ENCODE measurements around the gene ACTRT1.

The ACTRT1 gene

GRCh38 chrX:128052303-128052702 lies at the start of gene ACTRT1:
Gene ACTRT1 (minus strand): TSS chrX:128052403. CDS start chrX:128052206, 197 bp downstream.
- DNase-seq (ENCODE audit: low read depth): no peak

DNA sequence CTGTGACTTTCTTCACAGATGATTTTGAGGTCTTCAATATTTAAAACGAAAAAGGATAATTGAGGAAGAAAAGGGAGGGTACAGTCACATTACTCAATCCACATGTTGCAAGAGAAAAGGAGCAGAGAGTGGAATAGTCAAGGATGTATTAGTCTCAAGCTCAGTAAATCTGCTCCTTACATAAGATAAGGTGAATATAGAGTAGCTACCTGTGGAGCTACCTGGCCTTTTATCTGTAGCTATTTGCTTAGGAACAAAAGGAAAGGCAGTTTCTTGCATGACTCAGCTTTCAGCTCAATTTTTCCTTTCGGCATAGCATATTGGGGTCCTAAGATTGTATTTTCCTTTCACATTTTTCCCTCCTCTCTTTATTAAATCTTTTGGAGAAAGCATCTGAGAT lies 26.3 kb upstream of the ACTRT1 start:
- DNase-seq (ENCODE audit: low read depth): no peak

GRCh38 chrX:128057421-128057820 lies 5.2 kb upstream of the ACTRT1 start:
- DNase-seq (ENCODE audit: low read depth): no peak

DNA sequence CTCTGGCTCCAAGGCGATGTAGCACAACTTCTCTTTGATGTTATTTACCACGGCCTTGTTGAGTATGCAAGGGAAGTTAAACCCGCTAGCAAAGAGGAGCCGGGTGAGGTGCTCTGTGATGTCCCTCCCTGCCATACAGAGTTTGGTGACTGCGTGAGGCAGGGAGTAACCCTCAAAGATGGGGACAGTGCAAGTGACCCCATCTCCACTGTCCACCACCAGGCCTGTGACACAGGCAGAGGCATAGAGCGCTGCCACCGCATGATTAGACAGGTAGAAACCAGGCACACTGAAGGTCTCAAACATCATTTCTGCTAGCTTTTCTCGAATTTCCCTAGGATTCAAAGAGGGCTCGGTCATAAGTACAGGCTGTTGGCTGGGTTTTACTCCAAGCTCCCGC lies 677 bp downstream of the ACTRT1 start:
- no peak for DNase-seq (ENCODE audit: low read depth)

GRCh38 chrX:128035318-128035717 lies 16.9 kb downstream of the ACTRT1 start:
- no peak for DNase-seq (ENCODE audit: low read depth)

DNA sequence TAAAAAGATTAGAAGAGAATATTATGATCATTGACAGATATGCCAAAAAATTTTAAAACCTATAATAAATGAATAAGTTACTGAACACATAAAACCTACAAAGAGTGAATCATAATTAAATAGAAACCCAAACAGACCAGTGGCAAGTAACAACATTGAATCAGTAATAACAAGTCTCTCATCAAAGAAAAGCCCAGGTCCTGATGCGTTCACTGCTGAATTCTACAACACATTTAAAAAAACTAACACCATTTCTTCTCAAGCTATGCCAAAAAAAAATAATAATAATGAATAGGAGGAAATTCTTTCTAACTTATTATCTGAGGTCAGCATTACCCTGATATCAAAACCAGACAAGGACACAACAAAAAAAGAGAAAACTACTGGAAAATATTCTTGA lies 30.6 kb downstream of the ACTRT1 start:
- DNase-seq (ENCODE audit: low read depth): no peak

DNA sequence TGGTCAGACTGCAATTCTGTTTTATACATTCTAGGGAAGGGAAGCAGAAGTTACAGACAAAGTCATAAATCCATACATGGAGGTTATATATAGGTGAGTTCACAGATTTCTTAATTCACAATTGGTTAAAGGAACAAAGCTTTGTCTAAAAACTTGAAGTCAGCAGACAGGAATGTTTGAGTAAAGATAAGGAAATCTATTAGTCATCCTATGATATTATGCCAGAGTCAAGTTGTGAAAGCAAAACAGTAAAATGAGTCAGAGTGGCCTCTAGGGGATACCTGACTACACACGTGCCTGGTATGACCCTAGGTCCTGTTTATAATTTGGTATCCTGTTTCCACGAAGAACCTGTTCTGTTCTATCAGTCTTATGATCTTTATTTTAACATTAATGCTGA lies 31.5 kb downstream of the ACTRT1 start:
- no peak for DNase-seq (ENCODE audit: low read depth)

GRCh38 chrX:128019218-128019617 lies 33.0 kb downstream of the ACTRT1 start:
- DNase-seq (ENCODE audit: low read depth): no peak

- no peak for DNase-seq (ENCODE audit: low read depth)
These were observed 40.2 kb downstream of the ACTRT1 start for GRCh38 chrX:128012015-128012414.

DNA sequence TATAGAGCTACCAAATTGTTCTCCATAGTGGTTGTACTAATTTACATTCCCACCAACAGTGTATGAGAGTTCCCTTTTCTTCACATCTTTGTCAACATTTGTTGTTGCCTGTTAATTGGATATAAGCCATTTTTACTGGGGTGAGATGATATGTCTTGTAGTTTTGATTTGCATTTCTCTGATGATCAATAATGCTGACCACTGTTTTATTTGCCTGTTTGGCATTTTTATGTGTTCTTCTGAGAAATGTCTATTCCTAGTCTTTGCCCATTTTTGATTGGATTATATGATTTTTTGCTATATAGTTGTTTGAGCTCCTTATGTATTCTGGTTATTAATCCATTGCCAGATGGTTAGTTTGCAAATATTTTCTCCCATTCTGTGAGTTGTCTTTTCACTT lies 44.3 kb downstream of the ACTRT1 start:
- DNase-seq (ENCODE audit: low read depth): no peak
